ENCODE results near the gene MED29. TPM values are rescaled to one million over a fixed set of nuclear protein-coding genes. Genes with fewer than 3 reads are reported as not detected.
A peak's percentile ranks its signal among the peaks of the same experiment; 100 is the strongest.

The MED29 gene, protein sequence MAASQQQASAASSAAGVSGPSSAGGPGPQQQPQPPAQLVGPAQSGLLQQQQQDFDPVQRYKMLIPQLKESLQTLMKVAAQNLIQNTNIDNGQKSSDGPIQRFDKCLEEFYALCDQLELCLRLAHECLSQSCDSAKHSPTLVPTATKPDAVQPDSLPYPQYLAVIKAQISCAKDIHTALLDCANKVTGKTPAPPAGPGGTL
- polyA plus RNA-seq (2011; rRNA removed) (28.5 and 36.6 TPM in 2 replicates), polyA minus RNA-seq (2011; rRNA and poly(A)+ RNA removed) (19.2 and 30.1 TPM in 2 replicates)

DNA sequence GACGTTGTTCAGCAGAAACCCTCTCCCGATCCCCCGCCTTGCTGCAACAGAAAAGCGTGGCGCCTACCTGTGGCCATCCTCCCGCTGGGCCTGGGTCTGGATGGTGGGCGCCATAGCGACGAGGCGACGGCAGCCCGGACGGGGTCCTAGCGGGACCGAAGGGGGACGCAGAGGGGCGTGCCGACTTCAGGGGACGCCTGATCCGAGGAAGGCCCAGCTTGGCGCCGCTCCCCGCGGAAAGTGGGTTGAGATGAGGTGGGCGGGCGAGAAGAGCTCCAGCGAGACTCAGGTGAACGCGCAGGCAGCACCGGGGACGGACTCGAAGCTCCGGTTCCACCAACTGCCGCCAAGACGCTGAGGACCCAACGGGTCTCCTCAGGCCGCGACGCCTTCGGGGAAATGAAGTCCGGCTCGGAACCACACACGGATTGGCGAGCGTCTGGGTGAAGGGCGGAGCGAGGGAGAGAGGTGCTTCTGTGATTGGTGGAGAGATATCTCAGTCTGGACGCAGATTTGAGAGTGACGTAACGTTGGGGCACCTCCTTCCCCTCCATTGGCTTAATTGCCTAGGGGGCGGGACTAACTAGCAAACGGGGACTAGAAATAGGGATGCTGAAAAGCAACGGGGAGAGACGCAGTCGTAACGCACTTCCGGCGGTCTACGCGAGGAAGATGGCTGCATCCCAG is at the start of gene MED29, which contains the start of gene PAF1:
Gene MED29 (plus strand): TSS at position 628 of the 687 bp plus-strand sequence. CDS start 45 bp downstream, at position 673.
Gene PAF1 (minus strand): TSS at position 356 of the 687 bp plus-strand sequence. CDS start 242 bp downstream, at position 114.
- Histone ChIP-seq H3K36me3 (ENCODE audit: control insufficient read depth, insufficient read depth, low read length) (peaks cover 25% of the 10 kb centered on the region), H3K27me3 (ENCODE audit: control insufficient read depth, insufficient read depth, low read length) (no peaks in the 10 kb centered on the region), H3K4me3 (ENCODE audit: low read depth, low read length) (peak within 1 kb of the TSS; percentile 100)
- CTCF ChIA-PET = interaction anchor here (1.0 to 2.2 kb wide), 7 partner anchors 12 to 63 kb away, joined by 3 to 10 read pairs (median 4); partner anchors contain the start of genes PLEKHG2 and SAMD4B
- POLR2A ChIA-PET = interaction anchor here (0.5 to 1.4 kb wide), 6 partner anchors 16 to 48 kb away, joined by 3 to 11 read pairs (median 4); partner anchors contain the start of genes RPS16 and ZFP36
- 0 out of 2 replicates have a peak, but pooled peaks have one; percentile 4 for TF ChIP-seq CTCF (IDR thresholded peaks at IDR 0.05; ENCODE audit: insufficient read depth, low read depth, low read length)
- DNase-seq (ENCODE audit: low read depth) = peak; percentile 99

DNA sequence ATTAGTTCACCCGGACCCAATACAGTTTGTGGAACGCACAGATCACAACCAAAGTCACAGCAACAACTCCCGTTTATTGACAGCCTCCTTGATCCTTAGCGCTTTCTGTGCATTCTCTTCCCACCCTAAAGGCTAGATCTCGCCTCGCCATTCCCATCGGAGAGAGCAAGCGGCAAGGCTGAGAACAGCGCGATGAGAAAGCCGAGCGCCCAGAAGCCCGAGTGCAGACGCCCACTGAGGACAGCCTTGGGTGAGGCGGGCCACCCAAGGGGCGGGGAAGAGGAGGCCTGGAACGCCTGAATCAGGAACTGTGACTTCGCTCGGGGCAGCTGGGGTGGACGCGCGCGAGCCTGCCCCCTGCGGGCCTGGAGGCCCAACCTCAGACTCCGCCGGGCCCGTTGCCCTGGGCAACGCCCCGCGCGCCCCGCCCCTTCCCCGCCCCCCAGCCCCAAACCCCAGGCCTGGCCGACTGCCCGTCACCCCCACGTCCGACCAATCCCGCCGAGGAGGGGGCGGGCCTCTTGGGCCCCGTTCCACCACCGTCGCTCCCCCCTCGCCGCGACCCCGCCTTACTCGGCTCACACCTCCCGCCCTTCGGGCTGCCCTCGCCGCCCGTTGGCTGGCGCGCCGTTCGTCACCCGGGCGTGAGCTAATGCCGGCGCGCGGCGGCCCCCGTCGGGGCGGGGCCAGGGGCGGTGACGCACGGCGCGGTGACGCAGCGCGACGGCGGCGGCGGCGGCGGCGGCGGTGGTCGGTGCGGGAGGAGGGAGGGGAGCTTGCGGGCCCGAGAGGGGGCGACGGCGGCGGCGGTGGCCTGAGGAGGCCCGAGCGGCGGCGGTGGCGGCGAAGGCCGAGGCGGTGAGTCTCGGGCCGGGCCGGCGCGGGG is 49.2 kb upstream of the MED29 start, which contains the start of gene SAMD4B:
Gene SAMD4B (plus strand): TSS at position 703 of the 886 bp plus-strand sequence. CDS start 14,473 bp downstream, outside the sequence.
- CTCF ChIA-PET = interaction anchor here (0.6 to 2.4 kb wide), 10 partner anchors 9 to 220 kb away, joined by 3 to 11 read pairs (median 6); partner anchors contain the start of genes MED29 and PAF1
- Histone ChIP-seq H3K27me3 (ENCODE audit: control insufficient read depth, insufficient read depth, low read length) (no peaks in the 10 kb centered on the region), H3K36me3 (ENCODE audit: control insufficient read depth, insufficient read depth, low read length) (0 out of 2 replicates have a peak, but pooled peaks cover 1% of the 10 kb centered on the region), H3K4me3 (ENCODE audit: low read depth, low read length) (peak within 1 kb of the TSS; percentile 94)
- TF ChIP-seq CTCF (IDR thresholded peaks at IDR 0.05; ENCODE audit: insufficient read depth, low read depth, low read length) = peak; percentile 69
- DNase-seq (ENCODE audit: low read depth) = peak; percentile 71
- POLR2A ChIA-PET = interaction anchor here (0.5 to 1.3 kb wide), 4 partner anchors 16 to 818 kb away, joined by 3 to 11 read pairs (median 4); partner anchors contain the start of genes MRPS12, RPS16 and SARS2

DNA sequence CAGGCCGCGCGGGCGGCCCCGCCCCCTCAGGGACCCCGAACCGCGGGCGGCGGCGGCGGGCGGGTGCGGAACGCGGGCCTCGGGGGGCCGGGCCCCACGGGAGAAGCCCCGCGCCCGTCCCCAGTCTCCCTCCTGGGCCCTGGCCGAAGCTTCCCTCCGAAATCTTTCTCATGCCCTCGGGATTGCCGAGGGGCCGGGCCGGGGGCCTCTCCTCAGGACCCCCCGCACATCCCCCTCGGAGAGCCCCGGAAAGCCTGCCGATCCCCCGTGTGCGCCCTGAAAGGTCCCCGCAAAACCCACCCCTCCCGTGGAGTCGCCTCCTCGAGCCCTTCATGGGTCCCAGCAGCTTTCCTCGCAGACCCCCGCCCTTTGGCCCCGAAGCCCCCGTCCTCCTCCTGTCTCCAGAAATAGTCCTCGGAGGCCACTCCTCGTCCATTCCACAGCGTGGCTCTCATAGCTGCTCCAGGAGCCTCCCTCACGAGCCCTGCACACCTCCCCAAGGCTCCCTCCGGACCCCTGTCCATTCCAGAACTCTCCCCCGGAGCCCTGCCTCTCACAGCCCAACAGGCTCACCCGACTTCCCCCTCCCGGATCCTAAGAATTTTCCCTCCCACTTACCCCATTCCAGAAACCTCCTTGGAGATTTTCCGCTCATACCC is 48.4 kb upstream of the MED29 start:
- TF ChIP-seq CTCF (IDR thresholded peaks at IDR 0.05; ENCODE audit: insufficient read depth, low read depth, low read length) = no peak
- H3K4me3 ChIP-seq (ENCODE audit: low read depth, low read length) = peak overlapping the region; percentile 94
- H3K27me3 ChIP-seq (ENCODE audit: control insufficient read depth, insufficient read depth, low read length) = no peaks in the 10 kb centered on the region
- ChIA-PET POLR2A (interaction anchor here (0.5 to 1.3 kb wide), 2 partner anchors 93 to 819 kb away, joined by 3 to 11 read pairs; partner anchors contain the start of gene RPS16), CTCF (interaction anchor here (0.6 to 2.4 kb wide), 10 partner anchors 8 to 221 kb away, joined by 3 to 11 read pairs (median 5); partner anchors contain the start of genes MED29 and PAF1)
- H3K36me3 ChIP-seq (ENCODE audit: control insufficient read depth, insufficient read depth, low read length) = 0 out of 2 replicates have a peak, but pooled peaks cover 1% of the 10 kb centered on the region
- no peak for DNase-seq (ENCODE audit: low read depth)

DNA sequence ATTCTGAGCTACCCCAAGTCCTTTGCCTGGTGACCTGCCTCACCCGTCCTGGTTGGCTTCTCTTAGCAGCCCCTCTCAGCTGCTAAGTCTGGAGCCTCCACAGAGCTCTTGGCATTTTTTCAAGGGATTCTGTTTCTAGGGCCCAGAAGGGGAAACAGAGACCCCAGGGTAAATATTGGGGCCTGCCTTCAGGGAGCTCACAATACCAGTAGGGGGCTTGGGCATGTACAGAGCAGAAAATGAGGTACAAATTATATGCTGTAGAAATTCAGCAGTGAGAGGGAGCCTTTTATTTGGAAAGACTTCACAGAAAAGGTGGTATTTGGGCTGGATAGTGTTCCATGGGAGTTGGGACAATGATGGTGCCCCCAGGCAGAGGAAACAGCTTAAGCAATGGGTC is 45.2 kb upstream of the MED29 start:
- DNase-seq (ENCODE audit: low read depth) = no peak
- ChIA-PET POLR2A (no interaction called here), CTCF (interaction anchor here (0.6 to 1.3 kb wide), 5 partner anchors 9 to 65 kb away, joined by 3 to 4 read pairs (median 3); partner anchors contain the start of genes MED29 and PAF1)
- peaks cover 7% of the 10 kb centered on the region for H3K36me3 ChIP-seq (ENCODE audit: control insufficient read depth, insufficient read depth, low read length)
- no peak overlapping the region for H3K4me3 ChIP-seq (ENCODE audit: low read depth, low read length)
- no peaks in the 10 kb centered on the region for H3K27me3 ChIP-seq (ENCODE audit: control insufficient read depth, insufficient read depth, low read length)
- TF ChIP-seq CTCF (IDR thresholded peaks at IDR 0.05; ENCODE audit: insufficient read depth, low read depth, low read length) = peak; percentile 2; the same call in 1 of the 2 replicates

All from BJ (cell line).